Kidney epithelial cell (primary cell): Measurements from ENCODE around the gene REEP5. TPM values are rescaled to one million over a fixed set of nuclear protein-coding genes. Genes with fewer than 3 reads are reported as not detected.

ENCODE experiments used
- DNase-seq: peaks from one replicate; pipeline ENCODE4 v3.0.0-alpha.2; 2010; ENCODE audit warnings: low read depth
- H3K27me3 ChIP-seq: 2 replicates; pipeline ENCODE4 v1.6.0; 2011; ENCODE audit warnings: low read length; ENCODE audit not compliant: control insufficient read depth, insufficient read depth
- H3K36me3 ChIP-seq: 2 replicates; pipeline ENCODE4 v1.5.1; 2011; ENCODE audit warnings: low read length; ENCODE audit not compliant: control insufficient read depth, insufficient read depth
- H3K4me3 ChIP-seq: 2 replicates; pipeline ENCODE4 v1.5.1; 2011; ENCODE audit warnings: low read depth, mild to moderate bottlenecking, control low read depth, low read length
- total RNA-seq: library from RNA; depleted of rRNA; stranded (reverse); fragments of >200 nt; gene quantifications from 2 replicates; pipeline ENCODE4 v1.2.3, GENCODE V29; 2015
- TF ChIP-seq, protein P1 (sequence below): IDR thresholded peaks from 2 replicates; pipeline ENCODE4 v1.5.1; 2011; ENCODE audit warnings: mild to moderate bottlenecking, moderate library complexity, low read length, control low read depth, inconsistent platforms; ENCODE audit not compliant: insufficient read depth, poor library complexity, severe bottlenecking

Gene REEP5
- total RNA-seq, 1 donor from 2014 or later = 79.4 TPM

- H3K36me3 ChIP-seq = no peaks in the 10 kb centered on the region
- no peak for DNase-seq
- no peak overlapping the region for H3K4me3 ChIP-seq
- TF ChIP-seq, protein P1, sequence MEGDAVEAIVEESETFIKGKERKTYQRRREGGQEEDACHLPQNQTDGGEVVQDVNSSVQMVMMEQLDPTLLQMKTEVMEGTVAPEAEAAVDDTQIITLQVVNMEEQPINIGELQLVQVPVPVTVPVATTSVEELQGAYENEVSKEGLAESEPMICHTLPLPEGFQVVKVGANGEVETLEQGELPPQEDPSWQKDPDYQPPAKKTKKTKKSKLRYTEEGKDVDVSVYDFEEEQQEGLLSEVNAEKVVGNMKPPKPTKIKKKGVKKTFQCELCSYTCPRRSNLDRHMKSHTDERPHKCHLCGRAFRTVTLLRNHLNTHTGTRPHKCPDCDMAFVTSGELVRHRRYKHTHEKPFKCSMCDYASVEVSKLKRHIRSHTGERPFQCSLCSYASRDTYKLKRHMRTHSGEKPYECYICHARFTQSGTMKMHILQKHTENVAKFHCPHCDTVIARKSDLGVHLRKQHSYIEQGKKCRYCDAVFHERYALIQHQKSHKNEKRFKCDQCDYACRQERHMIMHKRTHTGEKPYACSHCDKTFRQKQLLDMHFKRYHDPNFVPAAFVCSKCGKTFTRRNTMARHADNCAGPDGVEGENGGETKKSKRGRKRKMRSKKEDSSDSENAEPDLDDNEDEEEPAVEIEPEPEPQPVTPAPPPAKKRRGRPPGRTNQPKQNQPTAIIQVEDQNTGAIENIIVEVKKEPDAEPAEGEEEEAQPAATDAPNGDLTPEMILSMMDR = no peak
- no peaks in the 10 kb centered on the region for H3K27me3 ChIP-seq
Observed at GRCh38 chr5:112933651-112934365, 11.8 kb upstream of the REEP5 start.

DNA sequence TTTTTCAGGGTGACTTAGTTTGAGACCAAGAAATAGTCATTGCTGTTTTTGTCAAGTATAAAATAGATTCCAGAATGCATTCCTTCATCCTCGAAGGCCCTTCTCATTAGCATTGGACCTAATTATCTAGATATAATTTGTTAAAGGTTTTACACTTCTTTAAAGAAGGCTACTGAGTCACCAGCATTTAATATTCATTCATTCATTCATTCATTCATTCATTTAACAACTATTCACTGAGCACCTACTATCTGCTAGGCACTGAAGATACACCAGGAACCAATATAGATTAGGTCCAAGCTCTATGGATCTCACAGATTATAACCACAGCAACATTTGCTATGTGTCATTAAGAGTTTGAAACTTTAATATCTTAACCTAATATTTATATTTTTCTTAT is 11.1 kb upstream of the REEP5 start:
- Histone ChIP-seq H3K27me3 (no peaks in the 10 kb centered on the region), H3K4me3 (no peak overlapping the region), H3K36me3 (no peaks in the 10 kb centered on the region)
- TF ChIP-seq, protein P1 = no peak
- DNase-seq = no peak

DNA sequence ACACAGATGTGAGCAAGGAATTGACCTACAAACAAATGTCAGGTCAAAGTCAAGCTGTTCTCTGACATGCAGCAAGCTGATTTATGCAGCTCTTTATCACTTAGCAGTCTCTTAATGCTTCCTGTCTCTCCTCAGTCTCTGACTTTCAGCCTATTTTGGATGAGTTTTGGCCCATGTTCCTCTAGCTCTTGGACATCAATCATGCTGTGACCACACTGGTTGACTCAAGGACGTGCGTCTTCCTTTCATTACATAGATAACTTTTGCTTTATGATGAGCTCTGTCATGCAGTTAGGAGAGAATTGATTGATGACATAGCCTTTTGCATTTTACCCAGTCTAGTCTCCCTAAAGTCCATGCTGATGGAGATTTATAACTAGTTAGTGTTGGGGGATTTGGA is 9.4 kb upstream of the REEP5 start:
- Histone ChIP-seq H3K36me3 (no peaks in the 10 kb centered on the region), H3K4me3 (no peak overlapping the region), H3K27me3 (no peaks in the 10 kb centered on the region)
- no peak for DNase-seq
- TF ChIP-seq, protein P1 = no peak

DNA sequence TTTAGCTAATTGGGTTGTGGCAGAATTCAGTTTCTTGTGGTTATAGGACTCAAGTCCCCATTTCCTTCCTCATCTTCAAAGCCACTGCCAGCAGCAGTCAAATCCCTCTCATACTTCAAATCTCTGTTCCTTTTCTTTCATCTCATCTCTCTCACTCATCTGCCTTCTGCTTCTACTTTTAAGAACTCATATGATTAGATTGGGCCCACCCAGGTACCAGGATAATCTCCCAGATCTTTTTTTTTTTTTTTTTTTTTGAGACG is 8.0 kb upstream of the REEP5 start:
- H3K4me3 ChIP-seq = no peak overlapping the region
- TF ChIP-seq, protein P1 = no peak
- DNase-seq = no peak
- no peaks in the 10 kb centered on the region for H3K27me3 ChIP-seq
- no peaks in the 10 kb centered on the region for H3K36me3 ChIP-seq

- H3K27me3 ChIP-seq = no peaks in the 10 kb centered on the region
- H3K36me3 ChIP-seq = no peaks in the 10 kb centered on the region
- DNase-seq = no peak
- TF ChIP-seq, protein P1 = no peak
- no peak overlapping the region for H3K4me3 ChIP-seq
Observed at GRCh38 chr5:112929336-112930081, 7.5 kb upstream of the REEP5 start.

DNA sequence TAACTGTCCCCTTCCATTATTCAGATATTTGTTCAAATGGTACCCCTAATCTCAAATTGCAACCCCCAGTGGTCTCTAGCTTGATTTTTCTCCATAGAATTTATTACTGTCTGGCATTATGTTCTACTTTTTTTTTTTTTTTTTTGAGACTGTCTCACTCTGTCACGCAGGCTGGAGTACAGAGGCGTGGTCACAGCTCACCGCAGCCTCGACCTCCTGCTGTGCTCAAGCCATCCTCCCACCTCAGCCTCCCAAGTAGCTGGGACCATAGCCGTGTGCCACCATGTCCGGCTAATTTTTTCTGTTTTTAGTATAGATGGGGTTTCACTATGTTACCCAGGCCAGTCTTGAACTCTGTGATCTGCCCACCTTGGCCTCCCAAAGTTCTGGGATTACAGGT is 2.0 kb upstream of the REEP5 start:
- TF ChIP-seq, protein P1 = no peak
- no peaks in the 10 kb centered on the region for H3K36me3 ChIP-seq
- no peak overlapping the region for H3K4me3 ChIP-seq
- H3K27me3 ChIP-seq = no peaks in the 10 kb centered on the region
- no peak for DNase-seq
